H54 (cell line): Measurements from ENCODE around the gene HORMAD2.

ENCODE experiments used
- DNase-seq: peaks from one replicate; pipeline ENCODE4 v3.0.0; 2011; ENCODE audit warnings: low spot score, mixed read lengths; ENCODE audit not compliant: insufficient read length
- FAIRE-seq: peaks from 3 replicates; lab custom pipeline; 2011; peaks lifted over from hg19 to GRCh38; lab: Jason Lieb, UNC
- POLR2A ChIP-seq: IDR thresholded peaks from 2 replicates; pipeline ENCODE4 v1.6.1; 2011; ENCODE audit warnings: low read depth, mild to moderate bottlenecking, low read length

HORMAD2 gene

GRCh38 chr22:30216710-30217109 lies 136.4 kb downstream of the HORMAD2 start:
- TF ChIP-seq POLR2A: no peak
- no peak for FAIRE-seq
- DNase-seq: no peak

GRCh38 chr22:30217698-30218560 lies 137.7 kb downstream of the HORMAD2 start:
- FAIRE-seq: no peak
- no peak for DNase-seq
- no peak for TF ChIP-seq POLR2A

- FAIRE-seq (no peak), DNase-seq (no peak)
- no peak for TF ChIP-seq POLR2A
These were observed 138.9 kb downstream of the HORMAD2 start for GRCh38 chr22:30219049-30219654.

GRCh38 chr22:30219668-30220278 lies 139.5 kb downstream of the HORMAD2 start:
- DNase-seq: no peak
- no peak for FAIRE-seq
- no peak for TF ChIP-seq POLR2A

GRCh38 chr22:30220338-30221012 lies 140.2 kb downstream of the HORMAD2 start:
- TF ChIP-seq POLR2A: no peak
- DNase-seq (no peak), FAIRE-seq (no peak)

- FAIRE-seq: no peak
- DNase-seq: no peak
- TF ChIP-seq POLR2A: no peak
These were observed 141.1 kb downstream of the HORMAD2 start for GRCh38 chr22:30221121-30221992.

GRCh38 chr22:30222321-30222720 lies 142.1 kb downstream of the HORMAD2 start:
- FAIRE-seq (no peak), DNase-seq (no peak)
- no peak for TF ChIP-seq POLR2A

GRCh38 chr22:30223303-30223702 lies 143.0 kb downstream of the HORMAD2 start:
- FAIRE-seq: no peak
- DNase-seq: no peak
- TF ChIP-seq POLR2A: no peak

- no peak for FAIRE-seq
- DNase-seq: no peak
- TF ChIP-seq POLR2A: no peak
These were observed 144.0 kb downstream of the HORMAD2 start for GRCh38 chr22:30224161-30224857.

GRCh38 chr22:30225220-30225927 lies 145.1 kb downstream of the HORMAD2 start:
- no peak for FAIRE-seq
- TF ChIP-seq POLR2A: no peak
- no peak for DNase-seq

GRCh38 chr22:30226192-30226832 lies 146.0 kb downstream of the HORMAD2 start:
- no peak for TF ChIP-seq POLR2A
- DNase-seq (no peak), FAIRE-seq (no peak)
